Lower leg skin (tissue), 4 donors: ENCODE data around the gene KCNN3. TPM values are rescaled to one million over a fixed set of nuclear protein-coding genes. Genes with fewer than 3 reads are reported as not detected.

Source experiments
- DNase-seq, 2 donors: peaks; one replicate each; pipeline ENCODE4 v3.0.0-alpha.2; 2019; ENCODE audit warnings: low spot score in 2 of 2
- H3K4me3 ChIP-seq: fragments of 200-600 bp; sonication (generic); 2 replicates; pipeline ENCODE4 v1.5.1; 2017; ENCODE audit warnings: mild to moderate bottlenecking, low read depth; ENCODE audit not compliant: poor library complexity, severe bottlenecking
- CTCF ChIP-seq, 3 donors: fragments of 450-650 bp; IDR thresholded peaks; one replicate each; pipeline ENCODE4 v1.5.1; 2016; ENCODE audit warnings: antibody characterized with exemption in 3 of 3, mild to moderate bottlenecking in 3 of 3, moderate library complexity in 2 of 3
- POLR2A ChIP-seq, 2 donors: fragments of 450-650 bp; IDR thresholded peaks; one replicate each; pipeline ENCODE4 v1.6.1; 2016 to 2017; ENCODE audit warnings: antibody characterized with exemption in 2 of 2, mild to moderate bottlenecking in 1 of 2, moderate library complexity in 1 of 2
- WGBS, 2 donors: methylation state at CpG; one replicate each; pipeline ENCODE4 v1.1.5; 2018; 5-methylcytosine and 5-hydroxymethylcytosine counted together
- intact Hi-C: fragments of 100-400 bp; cut with DNase I; formaldehyde crosslinking; loops from one replicate; pipeline ENCODE4 v1.15.0; 2023; ENCODE audit warnings: low total_unique reads
- total RNA-seq, 4 donors: library from RNA; depleted of rRNA; stranded (reverse); fragments of >200 nt; gene quantifications; one replicate each; pipeline ENCODE4 v1.1.0, GENCODE V29; 2016

Gene KCNN3
- total RNA-seq, 4 donors from 2014 or later, result 0.13 to 2.1 (median 0.36) TPM

DNA sequence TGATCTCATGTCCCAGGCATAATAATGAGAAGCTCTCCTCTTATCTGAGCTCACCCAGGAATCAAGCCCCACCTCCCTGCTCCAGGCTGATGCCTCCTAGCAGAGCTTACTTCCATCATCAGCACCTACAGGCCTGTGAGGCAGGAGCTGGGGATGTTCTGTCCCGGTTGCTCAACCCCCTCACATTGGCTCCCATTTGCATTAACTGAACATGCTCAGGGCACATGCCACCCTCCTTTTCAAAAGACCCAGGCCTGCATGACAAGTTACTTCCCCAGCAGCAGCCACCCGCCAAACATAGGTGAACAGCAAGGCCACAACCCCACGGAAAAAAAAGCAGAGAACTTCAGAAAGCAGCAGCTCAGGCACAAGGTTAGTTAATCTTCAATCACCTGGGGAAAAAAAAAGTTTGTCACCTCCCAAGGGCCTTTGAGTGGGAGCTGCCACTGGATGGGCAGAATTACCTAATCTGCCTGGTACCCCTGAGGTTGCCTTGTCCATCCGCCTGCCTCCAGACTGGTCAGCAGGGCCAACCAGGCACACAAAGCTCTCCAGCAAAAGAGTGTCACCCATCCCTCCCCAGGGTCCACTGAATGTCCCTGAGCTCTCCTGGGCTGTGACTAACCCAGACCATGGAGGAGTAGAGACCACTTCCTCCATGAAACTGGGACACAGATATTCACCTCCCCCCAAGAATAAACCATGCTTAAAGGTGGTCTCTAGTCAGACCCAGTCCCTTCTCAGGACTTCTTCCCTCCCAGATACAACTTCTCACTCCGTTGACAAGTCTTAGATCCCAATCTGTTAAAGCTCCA is 4.4 kb downstream of the KCNN3 start:
- no peak for DNase-seq
- WGBS, 2 donors, result 88 to 93% methylated on average over 5 of the region's 5 CpGs
- intact Hi-C loops, result no loop called here
- H3K4me3 ChIP-seq, result no peak overlapping the region
- TF ChIP-seq POLR2A (IDR thresholded peaks at IDR 0.05) (no peak), CTCF (IDR thresholded peaks at IDR 0.05) (no peak)

DNA sequence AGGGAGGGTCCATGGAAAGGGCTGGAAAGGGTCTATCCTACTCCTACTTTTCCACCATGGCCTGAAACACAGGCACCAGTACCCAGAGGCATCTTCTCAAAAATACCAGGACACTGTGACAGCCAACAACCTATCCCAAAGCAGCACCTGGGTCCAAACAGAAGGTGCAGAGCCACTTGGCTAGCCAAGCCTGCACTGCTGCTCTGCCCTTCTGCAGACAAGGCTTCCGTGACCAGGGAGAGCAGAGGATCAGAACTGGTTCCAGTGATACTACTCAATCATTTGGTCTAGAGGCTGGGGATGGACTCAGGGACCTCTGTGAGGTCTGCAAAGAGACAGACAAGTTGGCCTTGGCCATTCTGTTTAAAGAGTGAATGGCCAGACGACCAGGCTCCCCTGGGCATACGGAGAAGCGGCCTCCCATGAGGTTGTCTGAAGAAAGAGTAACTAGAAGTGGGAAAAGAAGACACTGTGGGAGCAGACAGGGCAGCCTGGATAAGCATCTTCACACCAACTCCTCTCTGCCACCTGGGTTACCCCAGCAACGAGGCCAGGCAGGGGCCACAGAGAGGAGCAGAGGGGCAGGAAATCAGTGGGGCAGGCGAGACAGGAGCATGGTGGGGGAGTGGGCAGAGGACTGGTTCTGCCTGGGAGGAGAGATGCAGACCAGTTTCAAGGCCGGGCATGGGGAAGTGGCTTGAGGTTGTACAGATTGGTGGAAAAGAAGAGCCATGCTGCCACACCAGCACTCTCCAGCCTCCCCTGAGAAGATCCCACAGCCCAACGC is 5.7 kb downstream of the KCNN3 start:
- no peak for DNase-seq
- WGBS, 2 donors, result 89 to 91% methylated on average over 8 of the region's 8 CpGs
- intact Hi-C loops, result no loop called here
- H3K4me3 ChIP-seq, result no peak overlapping the region
- no peak for TF ChIP-seq POLR2A (IDR thresholded peaks at IDR 0.05)
- no peak for TF ChIP-seq CTCF (IDR thresholded peaks at IDR 0.05)

GRCh38 chr1:154863315-154864174 is 6.5 kb downstream of the KCNN3 start:
- intact Hi-C loops, result no loop called here
- DNase-seq, result no peak
- no peak overlapping the region for H3K4me3 ChIP-seq
- TF ChIP-seq CTCF (IDR thresholded peaks at IDR 0.05) (no peak), POLR2A (IDR thresholded peaks at IDR 0.05) (no peak)
- 85 to 86% methylated on average over 16 of the region's 16 CpGs for WGBS, 2 donors

DNA sequence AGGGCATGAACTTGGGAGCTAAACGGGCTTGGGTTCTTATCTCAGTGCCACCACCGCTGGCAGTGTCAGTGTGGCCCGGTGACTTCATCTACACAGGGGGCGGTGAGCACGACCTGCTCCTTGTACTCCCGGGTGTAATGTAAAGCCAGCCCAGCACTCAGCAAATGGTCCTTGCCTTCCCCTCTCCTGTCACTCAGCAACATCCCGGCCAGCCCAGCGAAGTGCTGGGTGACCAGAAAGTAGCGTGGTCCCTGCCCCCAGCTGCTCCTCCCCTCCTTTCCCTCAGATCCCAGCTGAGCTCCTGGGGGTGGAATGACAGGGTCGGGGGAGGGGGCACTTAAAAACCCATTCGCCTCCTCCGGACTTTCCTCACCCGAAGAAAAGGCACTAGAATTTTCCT is 7.2 kb downstream of the KCNN3 start:
- intact Hi-C loops, result no loop called here
- no peak overlapping the region for H3K4me3 ChIP-seq
- 78 to 80% methylated on average over 12 to 13 of the region's 13 CpGs for WGBS, 2 donors
- no peak for DNase-seq
- no peak for TF ChIP-seq POLR2A (IDR thresholded peaks at IDR 0.05)
- TF ChIP-seq CTCF (IDR thresholded peaks at IDR 0.05), result no peak

- DNase-seq, result no peak
- WGBS, 2 donors, result 83 to 84% methylated on average over 12 of the region's 12 CpGs
- intact Hi-C loops, result no loop called here
- H3K4me3 ChIP-seq, result no peak overlapping the region
- TF ChIP-seq POLR2A (IDR thresholded peaks at IDR 0.05) (no peak), CTCF (IDR thresholded peaks at IDR 0.05) (no peak)
These were observed 8.4 kb downstream of the KCNN3 start for GRCh38 chr1:154861607-154862094.
